ENCODE measurements around the gene FASTK.

The FASTK gene

DNA sequence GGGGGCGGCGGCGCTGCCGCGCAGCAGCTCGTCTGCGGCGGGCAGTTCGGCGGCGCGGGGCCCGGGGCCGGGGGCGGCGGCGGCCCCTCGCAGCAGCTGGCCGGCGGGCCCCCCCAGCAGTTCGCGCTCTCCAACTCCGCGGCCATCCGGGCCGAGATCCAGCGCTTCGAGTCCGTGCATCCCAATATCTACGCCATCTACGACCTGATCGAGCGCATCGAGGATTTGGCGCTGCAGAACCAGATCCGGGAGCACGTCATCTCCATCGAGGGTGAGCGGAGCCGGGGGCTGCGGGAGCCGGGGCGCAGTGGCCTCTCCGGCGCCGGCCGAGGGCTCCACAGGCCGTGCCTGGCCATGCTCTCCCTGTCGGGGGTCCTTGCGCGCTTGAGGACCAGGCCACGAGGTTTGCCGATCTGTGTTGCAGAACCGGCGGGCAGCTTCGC is 6.2 kb upstream of the FASTK start:
- no peak for DNase-seq (ENCODE audit: low read depth)
- no peak for TF ChIP-seq CTCF (IDR thresholded peaks at IDR 0.05; ENCODE audit: low read depth, low read length, missing control alignments)
- peak overlapping the region; percentile 77 for H3K4me3 ChIP-seq (ENCODE audit: low read depth, low read length)

- DNase-seq (ENCODE audit: low read depth) = no peak
Measured at GRCh38 chr7:151085691-151086620, 5.3 kb upstream of the FASTK start, which contains the start of gene AGAP3. TSS of gene AGAP3 (plus strand) at chr7:151086475. CDS start at chr7:151086742, 267 bp downstream.

GRCh38 chr7:151085329-151085690 is 4.7 kb upstream of the FASTK start:
- peak overlapping the region; percentile 77 for H3K4me3 ChIP-seq (ENCODE audit: low read depth, low read length)
- no peak for DNase-seq (ENCODE audit: low read depth)
- TF ChIP-seq CTCF (IDR thresholded peaks at IDR 0.05; ENCODE audit: low read depth, low read length, missing control alignments) = no peak

More at GRCh38 chr7:151085691-151086620, 5.3 kb upstream of the FASTK start, which contains the start of gene AGAP3:
- H3K4me3 ChIP-seq (ENCODE audit: low read depth, low read length) = peak within 1 kb of the TSS; percentile 77
- TF ChIP-seq CTCF (IDR thresholded peaks at IDR 0.05; ENCODE audit: low read depth, low read length, missing control alignments) = no peak

GRCh38 chr7:151083824-151084160 is 3.2 kb upstream of the FASTK start:
- H3K4me3 ChIP-seq (ENCODE audit: low read depth, low read length) = peak overlapping the region; percentile 81
- TF ChIP-seq CTCF (IDR thresholded peaks at IDR 0.05; ENCODE audit: low read depth, low read length, missing control alignments) = no peak
- DNase-seq (ENCODE audit: low read depth) = no peak

DNA sequence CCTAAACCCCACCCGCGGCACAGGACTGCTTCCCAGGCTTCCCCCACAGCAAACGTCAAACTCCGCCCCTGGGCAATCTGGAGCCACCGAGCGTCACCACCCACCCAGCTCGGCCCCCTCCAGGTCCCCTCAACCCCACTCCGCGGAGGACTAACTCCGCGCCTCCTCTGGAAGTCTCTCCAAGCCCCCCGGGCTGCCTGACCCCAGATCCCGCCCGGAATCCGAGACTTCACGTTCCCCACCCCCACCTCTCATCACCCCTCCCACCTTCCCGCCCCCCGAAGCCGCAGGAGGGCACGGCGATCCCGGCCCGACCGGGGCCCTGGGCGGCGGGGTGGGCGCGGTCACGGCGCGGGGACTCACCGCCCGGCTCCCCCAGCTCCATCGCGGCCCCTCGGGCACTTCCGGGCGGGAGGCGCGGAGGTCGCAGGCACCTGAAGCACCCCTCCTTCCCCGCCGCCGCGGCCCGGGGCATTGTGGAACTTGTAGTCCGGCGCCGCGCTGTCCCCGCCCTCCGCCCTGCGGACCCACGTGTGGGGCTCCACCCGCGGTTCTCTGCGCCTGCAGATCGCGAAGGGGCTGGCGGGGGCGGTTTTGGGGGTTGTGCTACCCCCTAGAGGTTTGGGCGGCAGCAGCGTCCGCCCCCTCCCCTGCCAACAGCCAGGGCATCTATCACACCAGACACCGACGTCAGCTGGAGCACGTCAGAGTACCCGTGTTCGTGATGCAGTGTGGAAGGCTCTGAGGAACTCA is 2.6 kb upstream of the FASTK start, which contains the start of gene TMUB1:
Gene TMUB1 (minus strand): TSS at position 423 of the 753 bp plus-strand sequence. CDS start 930 bp downstream, outside the sequence.
- no peak for TF ChIP-seq CTCF (IDR thresholded peaks at IDR 0.05; ENCODE audit: low read depth, low read length, missing control alignments)
- DNase-seq (ENCODE audit: low read depth) = no peak
- H3K4me3 ChIP-seq (ENCODE audit: low read depth, low read length) = peak within 1 kb of the TSS; percentile 81

GRCh38 chr7:151082141-151083070 is 1.8 kb upstream of the FASTK start:
- peak overlapping the region; percentile 81 for H3K4me3 ChIP-seq (ENCODE audit: low read depth, low read length)
- no peak for TF ChIP-seq CTCF (IDR thresholded peaks at IDR 0.05; ENCODE audit: low read depth, low read length, missing control alignments)
- DNase-seq (ENCODE audit: low read depth) = no peak

All from GM12864 (cell line).